ENCODE results near the gene DNAJA3. TPM values are rescaled to one million over a fixed set of nuclear protein-coding genes. Genes with fewer than 3 reads are reported as not detected.

Gene DNAJA3
- total RNA-seq, 1 donor from 2014 or later = 27.3 TPM

DNA sequence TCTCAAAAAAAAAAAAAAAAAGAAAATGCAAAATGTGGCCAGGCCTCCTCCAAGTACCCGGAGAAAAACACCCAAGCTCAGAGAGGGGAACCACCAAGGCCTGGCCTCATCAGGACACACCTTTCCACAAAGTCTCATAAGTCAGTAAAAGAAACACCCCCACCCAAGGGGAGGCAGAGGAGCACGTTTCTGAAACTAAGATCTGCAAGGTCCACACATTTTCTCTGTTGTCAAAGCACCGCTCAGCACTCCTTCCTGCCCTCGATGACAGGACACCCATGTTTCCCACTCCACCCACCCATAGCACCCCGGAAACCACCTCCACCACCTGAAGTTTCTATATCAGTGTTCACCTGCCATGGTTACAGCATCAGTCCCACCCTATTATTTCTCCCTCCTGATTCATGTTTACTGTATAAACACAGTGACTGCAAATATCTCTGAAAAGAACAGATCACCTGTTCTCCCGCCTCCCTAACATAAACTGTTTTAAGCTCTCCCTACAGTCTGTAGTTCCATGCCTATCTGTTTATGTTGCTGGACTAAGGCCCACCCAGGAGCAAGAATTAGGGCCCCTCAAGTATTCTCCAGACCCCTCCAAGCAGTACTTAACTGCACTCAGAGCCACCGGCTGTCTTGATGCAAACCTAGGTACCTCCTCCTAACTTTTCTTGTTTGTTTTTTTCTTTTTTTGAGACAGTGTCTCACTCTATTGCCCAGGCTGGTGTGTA lies 11.3 kb upstream of the DNAJA3 start:
- no peak overlapping the region for H2AFZ ChIP-seq (replicated peaks)
- H3K9me3 Mint-ChIP-seq = no peaks in the 10 kb centered on the region
- peak overlapping the region; percentile 89 for H3K4me3 Mint-ChIP-seq
- no peaks in the 10 kb centered on the region for H3K79me2 ChIP-seq (ENCODE audit: low read depth)
- H4K20me1 ChIP-seq (ENCODE audit: low read depth) = peaks cover 5% of the 10 kb centered on the region
- H3K27ac Mint-ChIP-seq = no peak overlapping the region
- H3F3A ChIP-seq (ENCODE audit: low read depth) = peaks cover 14% of the 10 kb centered on the region
- H3K4me1 ChIP-seq = peaks cover 3% of the 10 kb centered on the region
- no peak for TF ChIP-seq EZH2 (IDR thresholded peaks at IDR 0.05)
- TF ChIP-seq, protein P1, sequence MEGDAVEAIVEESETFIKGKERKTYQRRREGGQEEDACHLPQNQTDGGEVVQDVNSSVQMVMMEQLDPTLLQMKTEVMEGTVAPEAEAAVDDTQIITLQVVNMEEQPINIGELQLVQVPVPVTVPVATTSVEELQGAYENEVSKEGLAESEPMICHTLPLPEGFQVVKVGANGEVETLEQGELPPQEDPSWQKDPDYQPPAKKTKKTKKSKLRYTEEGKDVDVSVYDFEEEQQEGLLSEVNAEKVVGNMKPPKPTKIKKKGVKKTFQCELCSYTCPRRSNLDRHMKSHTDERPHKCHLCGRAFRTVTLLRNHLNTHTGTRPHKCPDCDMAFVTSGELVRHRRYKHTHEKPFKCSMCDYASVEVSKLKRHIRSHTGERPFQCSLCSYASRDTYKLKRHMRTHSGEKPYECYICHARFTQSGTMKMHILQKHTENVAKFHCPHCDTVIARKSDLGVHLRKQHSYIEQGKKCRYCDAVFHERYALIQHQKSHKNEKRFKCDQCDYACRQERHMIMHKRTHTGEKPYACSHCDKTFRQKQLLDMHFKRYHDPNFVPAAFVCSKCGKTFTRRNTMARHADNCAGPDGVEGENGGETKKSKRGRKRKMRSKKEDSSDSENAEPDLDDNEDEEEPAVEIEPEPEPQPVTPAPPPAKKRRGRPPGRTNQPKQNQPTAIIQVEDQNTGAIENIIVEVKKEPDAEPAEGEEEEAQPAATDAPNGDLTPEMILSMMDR (IDR thresholded peaks at IDR 0.05) = no peak
- no peak for TF ChIP-seq EZH2phosphoT487 (IDR thresholded peaks at IDR 0.05)
- H3K4me3 ChIP-seq = no peak overlapping the region
- no peaks in the 10 kb centered on the region for H3K36me3 ChIP-seq
- no peaks in the 10 kb centered on the region for H3K9me3 ChIP-seq (ENCODE audit: low read depth)
- no peak overlapping the region for H3K9ac ChIP-seq
- no peak for DNase-seq (ENCODE audit: low spot score)
- H3K27me3 ChIP-seq = peaks cover 15% of the 10 kb centered on the region
- no peak overlapping the region for H3K27ac ChIP-seq
- peaks cover 19% of the 10 kb centered on the region for H3K4me1 Mint-ChIP-seq
- no peak overlapping the region for H3K4me2 ChIP-seq
- peaks cover 5% of the 10 kb centered on the region for H3K27me3 Mint-ChIP-seq (ENCODE audit: insufficient read depth, low read depth)
- H3K36me3 Mint-ChIP-seq = no peaks in the 10 kb centered on the region

DNA sequence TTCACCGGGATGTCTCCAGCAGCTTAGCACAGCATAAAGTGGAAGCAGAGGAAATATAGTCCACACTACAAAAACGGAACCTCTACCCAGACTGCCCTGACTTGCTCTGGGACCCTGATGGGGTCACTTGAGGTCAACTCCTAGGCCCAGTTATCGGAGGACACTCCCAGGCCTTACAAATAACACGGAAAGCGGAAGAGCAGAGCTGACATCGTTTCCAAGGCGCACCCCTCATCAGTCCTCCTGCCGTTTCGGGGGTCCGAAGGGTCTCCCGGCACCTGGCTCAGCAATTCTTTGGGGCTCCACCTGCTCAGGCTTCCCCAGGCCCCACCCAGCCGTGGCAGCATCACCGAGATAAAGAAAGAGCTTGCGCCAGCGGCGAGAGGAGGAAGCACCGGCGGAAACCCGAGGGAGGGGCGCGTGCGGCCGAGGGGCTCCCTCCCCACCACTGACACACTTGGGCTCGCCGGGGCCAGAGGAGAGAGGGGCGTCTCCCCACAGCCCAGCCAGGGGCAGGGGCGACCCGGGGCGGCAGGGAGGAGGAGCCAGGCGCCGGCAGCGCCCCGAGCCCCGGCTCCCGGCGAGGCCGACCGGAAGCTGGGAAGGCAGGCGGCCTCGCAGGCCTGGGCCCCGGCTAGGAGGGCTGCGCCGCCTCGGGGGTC lies 10.0 kb upstream of the DNAJA3 start:
- Histone ChIP-seq H3K27me3 (peaks cover 15% of the 10 kb centered on the region), H3K4me3 (peak overlapping the region; percentile 75), H4K20me1 (ENCODE audit: low read depth) (peaks cover 5% of the 10 kb centered on the region), H3K9ac (no peak overlapping the region), H3K79me2 (ENCODE audit: low read depth) (no peaks in the 10 kb centered on the region), H3K9me3 (ENCODE audit: low read depth) (no peaks in the 10 kb centered on the region), H3F3A (ENCODE audit: low read depth) (peaks cover 14% of the 10 kb centered on the region), H3K4me1 (peaks cover 3% of the 10 kb centered on the region), H3K36me3 (no peaks in the 10 kb centered on the region), H3K4me2 (peak overlapping the region; percentile 86), H3K27ac (no peak overlapping the region), H2AFZ (replicated peaks) (peak overlapping the region; percentile 86)
- no peaks in the 10 kb centered on the region for H3K36me3 Mint-ChIP-seq
- TF ChIP-seq, protein P1 (IDR thresholded peaks at IDR 0.05) = peak; percentile 11
- no peak for TF ChIP-seq EZH2phosphoT487 (IDR thresholded peaks at IDR 0.05)
- peak overlapping the region; percentile 89 for H3K4me3 Mint-ChIP-seq
- peaks cover 17% of the 10 kb centered on the region for H3K4me1 Mint-ChIP-seq
- H3K9me3 Mint-ChIP-seq = no peaks in the 10 kb centered on the region
- DNase-seq (ENCODE audit: low spot score) = peak; percentile 46
- peaks cover 5% of the 10 kb centered on the region for H3K27me3 Mint-ChIP-seq (ENCODE audit: insufficient read depth, low read depth)
- H3K27ac Mint-ChIP-seq = no peak overlapping the region

DNA sequence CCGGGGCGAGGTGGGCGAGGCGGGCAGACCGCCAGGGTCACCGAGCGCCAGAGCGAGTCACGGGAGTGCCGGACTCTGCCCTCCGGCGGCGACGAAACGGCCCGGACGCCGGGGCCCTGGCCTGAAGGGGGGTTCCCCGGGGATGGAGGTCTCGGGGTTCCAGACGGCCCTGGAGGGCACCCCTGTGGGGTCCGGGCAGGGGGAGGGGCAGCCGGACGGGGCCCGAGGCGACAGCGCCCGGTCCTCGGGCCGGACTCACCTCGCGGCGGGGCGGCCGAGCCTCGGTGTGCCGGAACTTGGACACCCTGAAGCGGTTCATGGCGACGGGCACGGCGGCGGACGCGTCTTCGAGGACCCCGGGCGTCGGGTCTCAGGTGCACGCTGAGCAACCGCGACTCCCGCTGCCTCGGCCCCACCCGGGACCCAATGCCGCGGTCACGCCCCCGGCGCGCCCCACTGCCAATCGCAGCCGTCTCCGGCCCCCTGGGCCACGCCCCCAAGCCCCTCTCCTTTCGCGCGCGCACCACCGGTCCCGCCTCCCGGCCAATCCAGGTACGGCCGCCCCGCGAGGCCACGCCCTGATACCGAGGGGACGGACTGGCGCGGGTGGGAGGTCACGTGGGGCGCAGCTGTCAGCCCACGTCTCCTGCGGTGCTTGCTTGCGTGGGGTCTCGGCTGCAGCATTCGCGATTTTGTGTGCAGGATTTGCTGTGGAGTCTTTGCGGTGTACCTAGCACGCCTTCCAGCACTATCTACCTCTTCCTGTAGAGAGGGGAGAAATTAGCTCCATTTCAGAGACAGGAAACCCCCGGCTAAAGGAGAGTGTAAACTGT lies 9.3 kb upstream of the DNAJA3 start, which contains the start of gene CORO7:
Gene CORO7, minus strand, starts transcription at position 397 of the 833 bp plus-strand sequence. Its CDS starts 78 bp downstream, at position 319.
- peak within 1 kb of the TSS; percentile 75 for H3K4me3 ChIP-seq
- no peak within 1 kb of the TSS for H3K27ac ChIP-seq

More for the DNA sequence above, 9.3 kb upstream of the DNAJA3 start, which contains the start of gene CORO7:
- Histone ChIP-seq H3K9ac (no peak within 1 kb of the TSS), H3K27me3 (peaks cover 15% of the 10 kb centered on the region), H4K20me1 (ENCODE audit: low read depth) (peaks cover 5% of the 10 kb centered on the region), H2AFZ (replicated peaks) (peak within 1 kb of the TSS; percentile 86), H3F3A (ENCODE audit: low read depth) (peaks cover 14% of the 10 kb centered on the region), H3K4me2 (peak within 1 kb of the TSS; percentile 86), H3K4me1 (peaks cover 3% of the 10 kb centered on the region), H3K79me2 (ENCODE audit: low read depth) (no peaks in the 10 kb centered on the region), H3K9me3 (ENCODE audit: low read depth) (no peaks in the 10 kb centered on the region), H3K36me3 (no peaks in the 10 kb centered on the region)
- H3K4me3 Mint-ChIP-seq = peak within 1 kb of the TSS; percentile 89
- DNase-seq (ENCODE audit: low spot score) = peak; percentile 93
- peaks cover 5% of the 10 kb centered on the region for H3K27me3 Mint-ChIP-seq (ENCODE audit: insufficient read depth, low read depth)
- no peaks in the 10 kb centered on the region for H3K9me3 Mint-ChIP-seq
- TF ChIP-seq EZH2phosphoT487 (IDR thresholded peaks at IDR 0.05) (no peak), EZH2 (IDR thresholded peaks at IDR 0.05) (peak; percentile 30)
- H3K4me1 Mint-ChIP-seq = peaks cover 13% of the 10 kb centered on the region
- no peaks in the 10 kb centered on the region for H3K36me3 Mint-ChIP-seq
- no peak within 1 kb of the TSS for H3K27ac Mint-ChIP-seq
